ENCODE measurements around the gene GMPPB.
"Not testable (repeated sequence)": the region's sequence is repeated elsewhere in the genome, so short reads cannot be mapped to it uniquely, and the experiment has no call there.

The GMPPB gene

GRCh38 chr3:49712631-49713317, 11.0 kb downstream of the GMPPB start:
- DNase-seq: no peak

- no peak for DNase-seq
Observed at GRCh38 chr3:49712166-49712565, 11.6 kb downstream of the GMPPB start.

DNA sequence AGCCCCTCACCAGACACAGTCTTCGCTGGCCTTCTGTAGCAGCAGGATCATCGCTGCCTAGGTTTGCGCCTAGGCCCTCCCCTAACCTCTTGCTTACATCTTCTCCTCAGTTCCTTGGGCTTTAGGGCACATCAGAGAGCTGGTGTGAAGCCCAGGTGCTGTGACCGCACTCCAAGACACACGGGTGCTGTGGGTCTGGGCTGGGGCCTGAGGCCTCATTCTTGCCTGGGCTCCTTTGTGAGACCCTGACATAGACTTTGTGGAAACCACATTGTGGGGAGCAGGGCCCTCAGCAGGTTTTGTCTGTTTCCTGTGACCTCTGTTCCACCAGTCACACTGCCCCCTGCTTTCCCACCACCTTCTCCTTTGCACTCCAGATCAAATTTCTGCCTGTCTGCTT, 12.3 kb downstream of the GMPPB start:
- no peak for DNase-seq

- no peak for DNase-seq
Observed at GRCh38 chr3:49709852-49710251, 13.9 kb downstream of the GMPPB start.

DNA sequence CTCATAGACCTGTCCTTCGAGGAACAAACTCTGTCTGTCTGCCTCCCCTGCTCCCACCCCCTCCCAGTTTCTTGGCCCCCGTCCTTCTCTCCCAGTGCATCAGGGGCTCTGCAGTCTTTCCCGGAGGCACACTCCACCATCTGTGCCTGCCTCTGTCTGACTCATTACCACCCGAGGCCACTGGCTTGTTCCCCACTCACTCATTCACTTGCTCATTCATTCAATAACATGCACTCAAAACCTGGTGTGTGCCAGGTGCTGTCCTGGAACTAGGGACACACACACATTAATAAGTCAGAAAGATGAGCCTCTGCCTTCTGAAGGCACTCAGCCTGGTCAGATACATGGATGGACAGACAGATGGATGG, 16.7 kb downstream of the GMPPB start:
- DNase-seq: no peak

DNA sequence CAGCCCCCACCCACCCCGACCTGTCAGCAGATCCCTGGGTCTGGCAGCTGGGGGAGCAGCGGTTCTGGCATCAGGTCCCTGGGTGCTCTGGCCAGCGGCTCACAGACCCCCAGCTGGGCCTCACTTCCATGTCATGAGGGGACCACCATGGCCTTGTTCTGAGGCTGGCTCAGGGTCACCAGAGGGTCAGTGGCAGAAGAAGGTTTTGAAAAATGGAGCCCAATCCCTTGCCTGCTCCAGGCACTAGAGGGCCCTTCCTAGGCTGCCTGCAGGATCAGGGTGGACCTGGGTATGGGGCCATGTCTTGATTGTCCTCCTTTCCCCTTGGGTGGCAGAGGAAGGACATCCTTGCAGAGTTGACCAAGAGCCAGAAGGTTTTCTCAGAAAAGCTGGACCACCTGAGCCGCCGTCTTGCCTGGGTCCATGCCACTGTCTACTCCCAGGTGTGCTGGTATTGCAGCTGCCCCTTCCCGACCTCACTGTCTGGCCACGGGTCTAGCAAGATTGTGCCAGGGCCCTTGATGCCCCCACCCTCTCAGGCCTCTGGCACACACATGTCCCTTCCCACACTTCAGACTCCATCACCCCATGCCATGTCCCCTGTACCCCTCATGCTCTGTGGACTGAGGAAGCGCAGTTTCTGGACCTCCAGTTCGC, 17.2 kb downstream of the GMPPB start:
- no peak for DNase-seq

DNA sequence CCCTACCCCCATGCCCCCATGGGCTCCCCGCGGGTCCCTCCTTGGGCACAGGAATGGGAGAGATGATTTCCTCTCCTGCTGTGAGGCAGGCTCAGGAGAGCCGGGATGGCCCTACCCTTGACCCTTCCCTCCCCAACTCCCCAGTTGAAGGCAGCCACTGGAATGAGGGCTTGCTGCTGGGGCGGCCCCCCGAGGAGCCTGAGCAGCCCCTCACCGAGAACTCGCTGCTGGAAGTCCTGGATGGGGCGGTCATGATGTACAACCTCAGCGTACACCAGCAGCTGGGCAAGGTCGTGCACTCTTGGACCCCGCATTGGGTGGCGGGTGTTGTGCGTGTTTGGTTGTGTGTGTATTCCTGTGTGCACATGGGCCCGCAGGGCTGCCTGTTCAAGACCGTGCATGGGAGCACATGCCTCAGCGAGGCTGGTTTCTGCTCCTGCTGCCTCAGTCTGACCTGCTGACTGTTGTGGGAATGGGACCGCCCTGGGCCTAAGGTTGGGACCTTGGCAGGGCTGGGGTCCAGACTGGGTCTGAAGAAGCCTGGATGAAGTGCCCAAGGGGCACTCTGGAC, 18.3 kb downstream of the GMPPB start:
- DNase-seq: no peak

DNA sequence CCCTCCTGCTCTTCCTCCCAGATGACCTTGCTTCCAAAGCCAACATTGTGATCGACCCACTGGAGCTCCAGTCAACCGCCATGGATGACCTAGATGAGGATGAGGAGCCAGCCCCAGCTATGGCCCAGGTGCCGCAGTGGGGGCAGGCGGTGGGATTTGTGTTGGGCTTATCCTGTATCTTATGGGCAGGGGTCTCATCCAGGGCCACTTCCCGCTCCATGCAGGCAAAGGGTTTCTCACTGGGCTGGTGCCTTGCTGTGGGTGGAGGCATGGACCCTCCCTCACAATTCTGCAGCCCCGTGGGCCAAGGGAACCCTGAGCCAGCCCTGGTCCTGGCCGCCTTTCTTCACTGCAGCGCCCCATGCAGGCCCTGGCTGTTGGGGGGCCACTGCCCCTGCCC, 19.1 kb downstream of the GMPPB start:
- no peak for DNase-seq

DNA sequence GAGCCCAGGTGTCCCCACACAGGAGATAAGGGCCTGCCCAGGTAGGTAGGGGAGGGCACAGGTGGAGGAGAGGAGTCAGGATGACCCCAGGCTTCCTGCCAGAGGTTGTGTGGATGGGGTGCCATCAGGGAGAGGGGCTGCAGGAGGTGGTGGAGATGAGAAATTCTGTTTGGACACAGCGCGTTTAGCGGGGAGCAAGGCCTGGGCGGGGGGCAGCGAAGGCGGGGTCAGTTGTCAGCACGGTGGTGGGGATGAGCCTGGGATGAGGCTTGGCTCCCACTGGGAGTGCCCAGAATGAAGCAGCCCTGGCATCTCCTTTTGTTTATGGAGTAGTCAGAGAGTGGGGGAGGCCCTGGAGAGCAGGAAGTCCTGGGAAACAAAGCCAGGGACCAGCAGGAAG, 19.8 kb downstream of the GMPPB start:
- no peak for DNase-seq

DNA sequence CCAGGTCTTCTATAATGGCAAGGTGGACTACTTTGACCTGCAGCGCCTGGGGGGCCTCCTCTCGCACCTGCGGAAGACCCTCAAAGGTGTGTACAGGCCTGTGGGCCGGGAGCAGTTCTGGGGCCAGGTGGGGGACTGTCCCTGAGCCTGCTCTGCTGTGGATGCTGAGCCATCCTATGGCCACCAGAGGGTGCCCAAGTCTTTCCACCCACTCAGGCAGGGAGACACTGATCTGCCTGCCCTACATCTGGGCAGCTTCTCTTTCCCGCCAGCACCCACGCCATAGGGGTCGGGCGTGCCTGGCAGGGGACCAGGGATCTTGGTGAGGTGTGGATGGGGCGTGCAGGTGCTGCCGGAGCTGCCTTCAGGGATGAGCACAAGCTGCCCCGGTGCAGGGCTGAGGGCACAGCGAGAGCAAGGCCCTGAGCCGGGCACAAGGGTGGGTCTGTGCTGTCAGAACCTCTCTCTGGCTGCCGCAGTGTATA, 20.3 kb downstream of the GMPPB start:
- DNase-seq: no peak

GRCh38 chr3:49702672-49703071, 21.1 kb downstream of the GMPPB start:
- DNase-seq: no peak

- DNase-seq: no peak
Observed at GRCh38 chr3:49701388-49702077, 22.2 kb downstream of the GMPPB start.

GRCh38 chr3:49700453-49701128, 23.2 kb downstream of the GMPPB start:
- DNase-seq: no peak

GRCh38 chr3:49700014-49700413, 23.7 kb downstream of the GMPPB start:
- no peak for DNase-seq

GRCh38 chr3:49699281-49699979, 24.3 kb downstream of the GMPPB start:
- DNase-seq: no peak

DNA sequence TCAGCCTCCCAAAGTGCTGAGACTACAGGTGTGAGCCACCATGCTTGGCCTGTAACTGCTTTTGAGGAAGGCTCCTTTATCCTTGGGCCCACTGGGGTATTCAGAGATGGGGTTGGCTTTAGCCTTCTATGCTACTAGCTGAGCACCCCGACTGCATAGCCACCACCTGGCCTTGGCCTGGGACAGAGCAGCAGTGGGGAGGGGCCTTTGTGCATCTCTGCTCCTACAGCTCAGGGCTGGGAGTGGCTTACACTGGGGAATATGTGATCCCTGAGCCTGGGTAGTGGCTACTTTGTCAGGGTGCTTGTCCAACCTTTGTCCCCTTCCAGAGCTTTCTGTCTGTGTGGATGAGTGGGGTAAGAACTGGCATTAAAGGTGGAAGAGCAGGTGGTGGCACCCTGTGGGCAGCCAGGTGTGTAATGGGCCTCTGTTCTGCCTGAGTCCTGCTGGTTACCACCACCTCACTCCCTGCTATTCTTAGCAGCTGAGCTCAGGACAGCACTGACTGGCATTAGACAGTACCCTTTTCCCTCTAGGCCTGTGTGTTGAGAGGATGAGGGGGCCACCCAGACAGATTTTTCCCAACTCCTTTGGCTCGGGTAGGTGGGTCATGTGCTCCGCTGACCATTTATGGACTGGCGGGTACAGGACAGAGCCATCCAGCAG, 28.3 kb downstream of the GMPPB start:
- not testable (repeated sequence) for DNase-seq

GRCh38 chr3:49694409-49695070, 29.2 kb downstream of the GMPPB start:
- DNase-seq: not testable (repeated sequence)

DNA sequence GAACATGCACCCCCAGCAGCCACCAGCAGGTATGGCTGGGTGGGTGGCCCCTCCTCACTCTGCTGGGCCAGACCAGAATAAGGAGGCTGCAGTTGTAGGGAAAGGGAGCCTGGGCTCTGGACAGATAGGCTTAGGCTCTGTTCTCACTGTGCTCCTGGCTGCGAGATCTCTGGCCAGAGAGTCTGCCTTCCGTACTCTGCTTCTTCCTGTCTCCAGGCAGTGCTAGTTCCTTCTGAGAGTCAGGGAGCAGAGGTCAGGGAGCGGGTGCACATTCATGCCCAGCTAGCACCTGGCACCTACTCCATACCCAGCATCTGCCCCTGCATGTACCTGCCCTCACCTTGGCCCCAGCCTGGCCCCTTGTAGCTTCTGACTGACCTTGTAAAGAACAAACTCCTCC, 32.3 kb downstream of the GMPPB start:
- DNase-seq: not testable (repeated sequence)

DNA sequence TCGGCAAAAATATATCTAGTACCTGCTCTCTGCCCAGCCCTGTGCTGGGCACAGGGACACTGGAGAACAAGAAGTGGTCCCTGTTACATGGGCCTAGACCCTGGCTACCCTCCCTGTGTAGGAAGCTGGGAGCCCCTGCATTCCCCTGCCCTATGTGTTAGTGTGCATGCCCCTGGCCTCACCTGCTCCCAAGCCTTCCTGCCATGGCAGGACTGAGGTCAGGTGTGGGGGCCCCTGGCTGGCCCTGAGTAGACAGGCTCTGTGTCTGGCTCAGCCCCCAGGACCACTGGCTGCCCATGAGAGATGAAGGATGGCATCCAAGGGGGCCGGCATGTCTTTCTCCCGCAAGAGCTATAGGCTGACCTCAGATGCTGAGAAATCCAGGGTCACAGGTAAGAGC, 32.9 kb downstream of the GMPPB start:
- not testable (repeated sequence) for DNase-seq

DNA sequence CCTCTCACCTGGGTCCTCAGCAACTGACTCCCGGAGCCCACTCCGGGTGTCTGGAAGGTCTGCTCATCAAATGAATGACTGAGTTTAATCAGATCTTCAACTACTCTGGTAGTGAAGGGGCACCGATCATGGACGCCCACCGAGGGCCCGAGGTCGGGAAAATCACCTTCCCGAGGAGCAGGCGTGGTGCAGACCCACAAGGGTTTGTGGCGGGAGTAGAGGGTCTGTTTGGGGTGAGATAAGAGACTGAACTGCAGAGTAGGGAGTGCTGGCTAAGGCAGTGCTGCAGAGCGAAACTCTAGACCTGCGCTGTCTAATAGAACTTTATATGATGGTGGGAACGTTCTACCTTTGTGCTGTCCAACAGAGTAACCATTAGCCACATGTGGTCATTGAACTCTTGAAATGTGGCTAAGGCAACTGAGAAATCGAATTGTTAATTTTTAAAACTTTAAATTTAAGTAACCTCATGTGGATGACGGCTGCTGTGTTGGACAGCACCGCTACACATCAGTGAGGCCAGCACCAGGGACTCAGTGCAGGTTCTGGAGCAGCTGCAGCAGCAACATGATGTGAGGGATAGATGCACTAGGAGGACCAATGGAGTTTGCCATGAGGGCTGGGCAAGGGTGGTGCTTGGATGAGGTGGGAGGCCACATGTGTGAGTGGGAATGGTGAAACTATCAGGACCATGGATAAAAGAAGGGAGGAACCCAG, 33.7 kb downstream of the GMPPB start:
- not testable (repeated sequence) for DNase-seq

Data from SIG-M5 (cell line).